OCI-LY1 (cell line): ENCODE data around the gene HOTAIR.

Experiments used
- H2AFZ ChIP-seq: fragments of 200-600 bp; sonication (generic), shearing (Covaris generic); 2 replicates; pipeline ENCODE4 v1.6.0; 2014; ENCODE audit warnings: antibody characterized with exemption, mild to moderate bottlenecking, low read length
- H3F3A ChIP-seq: fragments of 200-600 bp; sonication (generic), shearing (Covaris generic); 2 replicates; pipeline ENCODE4 v1.6.0; 2014; ENCODE audit warnings: mild to moderate bottlenecking, antibody characterized with exemption, low read length, moderate library complexity; ENCODE audit not compliant: insufficient read depth
- H3K27ac ChIP-seq: fragments of 200-600 bp; sonication (generic); 2 replicates; pipeline ENCODE4 v1.5.1; 2014; ENCODE audit warnings: low read length, mixed run types, mild to moderate bottlenecking, low read depth; ENCODE audit not compliant: poor library complexity, severe bottlenecking
- H3K27me3 ChIP-seq: fragments of 200-600 bp; sonication (generic); 2 replicates; pipeline ENCODE4 v1.6.0; 2014; ENCODE audit warnings: antibody characterized with exemption, mild to moderate bottlenecking, low read length, moderate library complexity; ENCODE audit not compliant: insufficient read depth
- H3K36me3 ChIP-seq: fragments of 200-600 bp; sonication (generic); 2 replicates; pipeline ENCODE4 v1.6.1; 2014; ENCODE audit warnings: mild to moderate bottlenecking, antibody characterized with exemption, low read length, moderate library complexity, mixed read lengths; ENCODE audit not compliant: insufficient read depth
- H3K4me1 ChIP-seq: fragments of 200-600 bp; sonication (generic); 2 replicates; pipeline ENCODE4 v1.5.1; 2014; ENCODE audit warnings: mild to moderate bottlenecking, low read length, moderate library complexity; ENCODE audit not compliant: insufficient read depth, severe bottlenecking
- H3K4me2 ChIP-seq: fragments of 200-600 bp; sonication (generic), shearing (Covaris generic); 2 replicates; pipeline ENCODE4 v1.6.1; 2014; ENCODE audit warnings: low read length
- H3K4me3 ChIP-seq: fragments of 200-600 bp; sonication (generic); 2 replicates; pipeline ENCODE4 v1.5.1; 2014; ENCODE audit warnings: low read length, low read depth, mild to moderate bottlenecking, mixed read lengths; ENCODE audit not compliant: poor library complexity, severe bottlenecking
- H3K79me2 ChIP-seq: fragments of 200-600 bp; shearing (Covaris generic); 2 replicates; pipeline ENCODE4 v1.6.1; 2016; ENCODE audit warnings: mixed run types, low read length, mixed read lengths; ENCODE audit not compliant: insufficient read depth
- H3K9ac ChIP-seq: fragments of 200-600 bp; sonication (generic), shearing (Covaris generic); 2 replicates; pipeline ENCODE4 v1.6.1; 2014; ENCODE audit warnings: mild to moderate bottlenecking, low read length, mixed read lengths
- H3K9me2 ChIP-seq: fragments of 200-600 bp; sonication (generic), shearing (Covaris generic); 2 replicates; pipeline ENCODE4 v1.6.1; 2014; ENCODE audit warnings: low read depth, mild to moderate bottlenecking, low read length, mixed read lengths
- H3K9me3 ChIP-seq: fragments of 200-600 bp; shearing (Covaris generic); 2 replicates; pipeline ENCODE4 v1.6.1; 2014; ENCODE audit warnings: low read length, mixed read lengths
- H4K20me1 ChIP-seq: fragments of 200-600 bp; sonication (generic), shearing (Covaris generic); 2 replicates; pipeline ENCODE4 v1.6.0; 2016; ENCODE audit warnings: mild to moderate bottlenecking, low read length; ENCODE audit not compliant: insufficient read depth
- CTCF ChIP-seq: fragments of 200-600 bp; sonication (generic), shearing (Covaris generic); IDR thresholded peaks from 2 replicates; pipeline ENCODE4 v1.5.1; 2017; ENCODE audit warnings: mild to moderate bottlenecking, antibody characterized with exemption, low read length, moderate library complexity, mixed read lengths
- EZH2 ChIP-seq: fragments of 200-600 bp; sonication (generic), shearing (Covaris generic); IDR thresholded peaks from 2 replicates; pipeline ENCODE4 v1.8.0; 2017; ENCODE audit warnings: borderline replicate concordance, mixed run types, mild to moderate bottlenecking, antibody characterized with exemption, low read length, moderate library complexity, mixed read lengths

HOTAIR gene

GRCh38 chr12:53974084-53975063 is at the start of gene HOTAIR:
Gene HOTAIR, minus strand, starts transcription at chr12:53974954.
- no peaks in the 10 kb centered on the region for H3K36me3 ChIP-seq
- H3K27me3 ChIP-seq: no peaks in the 10 kb centered on the region
- no peak within 1 kb of the TSS for H3K27ac ChIP-seq
- no peaks in the 10 kb centered on the region for H3K9me2 ChIP-seq
- no peak within 1 kb of the TSS for H3K9ac ChIP-seq
- H4K20me1 ChIP-seq: no peaks in the 10 kb centered on the region
- H3K4me1 ChIP-seq: peaks cover 3% of the 10 kb centered on the region
- H3K4me3 ChIP-seq: no peak within 1 kb of the TSS
- H2AFZ ChIP-seq: no peak within 1 kb of the TSS
- TF ChIP-seq CTCF: no peak
- no peak for TF ChIP-seq EZH2
- H3F3A ChIP-seq: no peaks in the 10 kb centered on the region
- H3K4me2 ChIP-seq: no peak within 1 kb of the TSS
- no peaks in the 10 kb centered on the region for H3K9me3 ChIP-seq
- H3K79me2 ChIP-seq: no peaks in the 10 kb centered on the region

GRCh38 chr12:54024127-54024526 is 49.4 kb upstream of the HOTAIR start:
- Histone ChIP-seq H3K9ac (no peak overlapping the region), H3K4me3 (no peak overlapping the region), H3K27ac (no peak overlapping the region), H3K9me3 (no peaks in the 10 kb centered on the region), H4K20me1 (no peaks in the 10 kb centered on the region), H3K4me2 (no peak overlapping the region), H3K9me2 (no peaks in the 10 kb centered on the region), H2AFZ (no peak overlapping the region), H3F3A (no peaks in the 10 kb centered on the region), H3K27me3 (peaks cover 6% of the 10 kb centered on the region; the same call in 1 of the 2 replicates), H3K4me1 (peaks cover 17% of the 10 kb centered on the region), H3K79me2 (no peaks in the 10 kb centered on the region), H3K36me3 (no peaks in the 10 kb centered on the region)
- TF ChIP-seq CTCF (no peak), EZH2 (no peak)

- Histone ChIP-seq H3K9me2 (no peaks in the 10 kb centered on the region), H3K9me3 (no peaks in the 10 kb centered on the region), H3K27ac (no peak overlapping the region), H3K4me3 (no peak overlapping the region), H3F3A (no peaks in the 10 kb centered on the region), H3K4me1 (peaks cover 25% of the 10 kb centered on the region), H3K27me3 (peaks cover 6% of the 10 kb centered on the region; the same call in 1 of the 2 replicates), H2AFZ (no peak overlapping the region), H3K79me2 (no peaks in the 10 kb centered on the region), H3K36me3 (no peaks in the 10 kb centered on the region), H3K4me2 (no peak overlapping the region), H3K9ac (no peak overlapping the region), H4K20me1 (no peaks in the 10 kb centered on the region)
- TF ChIP-seq CTCF (no peak), EZH2 (no peak)
Measured at GRCh38 chr12:54022960-54023884, 48.5 kb upstream of the HOTAIR start.
